HG02678 (cell line): Measurements from ENCODE around the gene SH2D3A.
A peak's percentile ranks its signal among the peaks of the same experiment; 100 is the strongest.
"Not testable (repeated sequence)": the region's sequence is repeated elsewhere in the genome, so short reads cannot be mapped to it uniquely, and the experiment has no call there.

Experiments used
- ATAC-seq: cut with Tn5 transposase; IDR thresholded peaks from one replicate; pipeline ENCODE4 v1.9.1; 2021; ENCODE audit warnings: mild to moderate bottlenecking, moderate library complexity; ENCODE audit not compliant: unreplicated experiment

Gene SH2D3A

GRCh38 chr19:6790194-6791128 lies 23.2 kb upstream of the SH2D3A start:
- ATAC-seq = no peak

DNA sequence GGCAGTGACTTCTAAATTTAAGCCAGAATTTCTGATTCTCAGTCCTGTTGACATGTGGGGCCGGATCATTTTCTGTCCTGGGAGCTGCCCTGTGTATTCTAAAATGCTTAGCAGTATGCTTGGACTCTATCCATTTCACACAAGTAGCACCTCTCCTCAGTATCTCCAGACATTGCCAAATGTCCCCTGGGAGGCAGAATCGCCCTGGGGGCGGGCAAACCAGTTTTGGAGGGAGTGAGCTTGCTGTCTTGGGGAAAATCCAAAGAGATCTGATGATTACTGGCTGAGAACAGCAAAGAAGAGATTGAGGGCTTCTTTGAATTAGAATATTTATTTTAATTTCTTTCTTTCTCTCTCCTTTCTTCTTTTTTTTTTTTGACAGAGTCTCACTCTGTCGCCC lies 21.7 kb upstream of the SH2D3A start:
- no peak for ATAC-seq

DNA sequence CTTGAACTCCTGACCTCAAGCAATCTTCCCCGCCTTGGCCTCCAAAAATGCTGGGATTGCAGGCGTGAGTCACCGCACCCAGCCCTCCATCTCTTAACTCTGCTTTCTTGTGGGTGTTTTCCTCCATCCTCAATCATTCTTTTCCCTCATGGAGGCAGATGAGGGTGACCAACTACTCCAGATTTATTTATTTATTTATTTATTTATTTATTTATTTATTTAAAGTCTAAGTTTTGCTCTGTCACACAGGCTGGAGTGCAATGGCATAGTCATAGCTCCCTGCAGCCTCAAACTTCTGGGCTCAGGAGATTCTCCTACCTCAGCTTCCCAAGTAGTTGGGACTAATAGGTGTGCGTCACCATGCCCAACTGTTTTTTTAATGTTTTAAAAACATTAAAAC lies 20.2 kb upstream of the SH2D3A start:
- no peak for ATAC-seq

DNA sequence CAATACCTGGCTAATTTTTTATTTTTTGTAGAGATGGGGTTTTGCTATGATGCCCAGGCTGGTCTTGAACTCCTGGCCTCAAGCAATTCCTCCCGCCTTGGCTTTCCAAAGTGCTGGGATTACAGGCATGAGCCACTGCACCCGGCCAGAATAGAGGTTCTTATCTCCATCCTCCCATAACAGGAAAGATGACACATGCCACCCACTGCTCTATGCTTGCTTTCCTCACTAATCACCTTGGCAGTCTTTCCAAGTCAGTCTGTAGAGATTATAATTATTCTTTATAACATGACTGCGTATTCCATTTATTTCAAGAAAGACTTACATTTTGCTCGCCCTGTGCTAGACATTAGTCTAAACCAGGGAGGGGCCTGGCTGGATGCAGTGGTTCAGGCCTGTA lies 12.0 kb upstream of the SH2D3A start:
- ATAC-seq = no peak

- no peak for ATAC-seq
Observed at GRCh38 chr19:6778386-6778785, 11.2 kb upstream of the SH2D3A start.

DNA sequence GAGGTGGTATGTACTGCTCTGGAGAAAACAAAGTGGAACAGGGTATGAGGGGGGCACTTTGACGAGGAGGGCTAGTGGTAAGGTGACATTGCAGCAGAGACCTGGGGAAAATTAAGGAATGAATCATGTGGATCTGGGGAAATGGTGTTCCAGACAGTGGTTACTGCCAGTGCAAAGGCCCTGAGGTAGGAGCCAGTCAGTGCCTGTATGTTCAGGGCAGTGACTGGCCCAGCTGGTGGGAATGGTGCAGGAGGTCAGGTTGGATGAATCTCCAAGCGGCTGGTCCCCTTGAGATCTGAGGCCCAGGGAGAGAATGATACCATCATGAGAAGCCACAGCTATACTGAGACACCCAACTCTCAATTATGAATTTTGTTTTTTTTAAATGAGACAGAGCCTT lies 10.2 kb upstream of the SH2D3A start:
- ATAC-seq = no peak

GRCh38 chr19:6776999-6777398 lies 9.8 kb upstream of the SH2D3A start:
- no peak for ATAC-seq

DNA sequence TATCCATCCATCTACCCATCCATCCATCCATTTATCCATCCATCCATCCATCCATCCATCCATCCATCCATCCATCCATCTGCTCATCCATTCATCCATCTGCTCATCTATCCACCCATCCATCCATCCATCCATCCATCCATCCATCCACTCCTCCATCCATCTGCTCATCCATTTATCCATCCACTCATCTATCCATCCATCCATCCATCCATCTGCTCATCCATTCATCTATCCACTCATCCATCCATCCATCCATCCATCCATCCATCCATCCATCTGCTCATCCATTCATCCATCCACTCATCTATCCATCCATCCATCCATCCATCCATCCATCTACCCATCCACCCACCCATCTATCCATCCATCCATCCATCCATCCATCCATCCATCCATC lies 8.8 kb upstream of the SH2D3A start:
- not testable (repeated sequence) for ATAC-seq

GRCh38 chr19:6774821-6775707 lies 7.8 kb upstream of the SH2D3A start:
- no peak for ATAC-seq

DNA sequence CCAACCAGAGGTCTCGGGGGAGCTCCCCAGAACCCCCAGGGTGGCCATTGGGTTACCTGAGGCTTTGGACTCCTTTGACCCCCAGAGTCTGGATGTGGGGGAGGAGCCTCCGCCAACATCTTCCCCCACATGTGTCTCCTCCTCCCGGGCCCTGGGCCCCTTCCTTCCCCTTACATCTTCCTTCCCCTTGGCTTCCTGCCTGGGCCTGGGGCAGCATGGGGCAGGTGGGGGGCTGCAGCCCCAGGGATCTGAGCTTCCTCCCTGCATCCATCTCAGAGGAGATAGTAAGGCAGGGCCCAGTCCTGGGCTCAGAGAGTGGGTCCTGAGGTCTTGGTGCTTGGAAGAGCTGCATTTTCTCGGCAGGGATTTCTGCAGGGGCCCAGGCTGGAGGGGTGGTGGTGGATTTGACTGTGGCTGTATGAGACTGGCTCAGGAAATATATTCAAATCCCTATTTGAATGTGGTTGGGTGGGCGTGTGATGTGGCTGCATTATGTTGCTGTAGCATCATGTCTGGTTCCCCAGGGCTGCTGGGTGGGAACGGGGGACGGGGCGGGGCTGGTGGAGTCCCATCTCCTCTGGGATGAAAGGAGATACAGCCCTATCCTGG lies 6.2 kb upstream of the SH2D3A start:
- ATAC-seq = peak; percentile 45

DNA sequence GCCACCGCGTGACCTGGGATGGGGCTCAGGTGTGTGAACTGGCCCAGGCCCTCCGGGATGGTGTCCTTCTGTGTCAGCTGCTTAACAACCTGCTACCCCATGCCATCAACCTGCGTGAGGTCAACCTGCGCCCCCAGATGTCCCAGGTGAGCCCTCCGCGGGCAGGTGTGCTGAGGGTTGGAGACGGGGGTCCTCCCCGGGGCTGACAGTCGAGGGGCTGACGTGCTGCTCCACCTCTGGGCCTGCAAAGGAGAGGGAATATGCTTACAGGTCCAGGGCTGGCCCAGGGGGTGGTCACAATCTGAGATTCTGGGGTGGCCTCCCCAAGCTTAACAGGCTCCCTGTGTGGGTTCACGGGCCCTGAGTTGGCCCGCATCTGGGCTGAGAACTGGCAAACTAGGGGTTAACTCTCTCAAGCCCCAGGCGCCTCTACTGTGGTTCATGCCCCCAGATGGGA lies 5.7 kb upstream of the SH2D3A start:
- ATAC-seq = no peak

GRCh38 chr19:6772028-6772865 lies 5.0 kb upstream of the SH2D3A start, which contains the start of gene VAV1:
VAV1 (plus strand) TSS chr19:6772708; CDS start chr19:6772808, 100 bp downstream.
- ATAC-seq = peak; percentile 36

- ATAC-seq = not testable (repeated sequence)
Observed at GRCh38 chr19:6771648-6772027, 4.4 kb upstream of the SH2D3A start.

- ATAC-seq = no peak
Observed at GRCh38 chr19:6769006-6769619, 1.9 kb upstream of the SH2D3A start.

DNA sequence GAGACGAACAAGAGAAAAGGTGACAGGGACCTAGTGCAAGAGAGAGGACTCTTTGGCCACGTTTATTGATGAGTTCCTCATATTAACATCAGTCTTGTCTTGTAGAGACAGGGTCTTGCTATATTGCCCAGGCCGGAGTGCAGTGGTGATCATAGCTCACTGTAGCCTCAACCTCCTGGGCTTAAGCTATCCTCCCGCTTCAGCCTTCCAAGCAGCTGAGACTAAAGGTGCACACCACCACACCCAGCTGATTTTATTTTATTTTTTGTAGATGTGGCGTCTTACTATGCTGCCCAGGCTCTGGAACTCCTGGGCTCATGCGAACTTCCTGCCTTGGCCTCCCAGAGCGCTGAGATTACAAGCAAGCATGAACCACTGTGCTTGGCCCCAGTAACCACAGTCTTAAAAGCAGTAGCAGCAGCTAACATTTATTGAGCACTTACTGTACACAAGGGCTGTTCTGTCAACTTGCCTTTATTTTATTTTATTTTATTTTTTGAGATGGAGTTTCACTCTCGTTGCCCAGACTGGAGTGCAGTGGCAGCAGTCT lies 1.1 kb upstream of the SH2D3A start:
- no peak for ATAC-seq

GRCh38 chr19:6767081-6767356 lies 216 bp downstream of the SH2D3A start:
- ATAC-seq = peak; percentile 7

DNA sequence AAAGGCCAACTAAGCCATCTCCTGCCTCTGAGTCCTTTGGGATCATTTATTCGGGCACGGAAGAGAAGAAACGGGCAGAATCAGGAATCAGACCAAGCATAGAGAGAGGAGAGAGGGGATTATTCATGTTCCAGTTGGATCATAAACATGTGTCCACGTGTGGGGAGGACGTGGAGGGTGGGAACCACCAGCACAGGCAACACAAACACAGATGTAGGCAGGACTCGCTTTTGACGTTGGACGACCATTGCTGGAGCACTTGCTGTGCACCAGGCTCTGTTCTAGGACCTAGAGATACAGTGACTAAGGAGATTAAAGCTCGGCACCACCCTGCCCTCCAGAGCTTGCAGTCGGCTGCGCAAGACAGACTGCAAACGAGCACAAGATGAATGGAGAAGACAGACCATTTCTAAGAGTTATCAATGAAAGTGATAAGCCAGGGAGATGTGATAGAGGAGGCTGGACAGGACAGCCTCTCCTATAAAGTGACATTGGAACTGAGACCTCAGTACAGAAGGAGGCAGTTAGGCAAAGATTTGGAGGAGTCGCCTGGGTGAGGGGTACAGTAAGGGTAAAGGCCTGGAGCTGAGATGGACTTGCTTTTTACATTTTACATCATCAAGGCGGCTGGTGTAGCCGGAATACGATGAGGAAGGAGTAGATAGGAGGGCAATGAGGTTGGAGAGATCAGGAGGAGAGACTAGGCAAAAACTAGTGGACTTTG lies 716 bp downstream of the SH2D3A start:
- no peak for ATAC-seq

GRCh38 chr19:6765738-6766356 lies 1.4 kb downstream of the SH2D3A start:
- no peak for ATAC-seq
